Measurements from ENCODE around the gene WDR45B.

WDR45B gene

DNA sequence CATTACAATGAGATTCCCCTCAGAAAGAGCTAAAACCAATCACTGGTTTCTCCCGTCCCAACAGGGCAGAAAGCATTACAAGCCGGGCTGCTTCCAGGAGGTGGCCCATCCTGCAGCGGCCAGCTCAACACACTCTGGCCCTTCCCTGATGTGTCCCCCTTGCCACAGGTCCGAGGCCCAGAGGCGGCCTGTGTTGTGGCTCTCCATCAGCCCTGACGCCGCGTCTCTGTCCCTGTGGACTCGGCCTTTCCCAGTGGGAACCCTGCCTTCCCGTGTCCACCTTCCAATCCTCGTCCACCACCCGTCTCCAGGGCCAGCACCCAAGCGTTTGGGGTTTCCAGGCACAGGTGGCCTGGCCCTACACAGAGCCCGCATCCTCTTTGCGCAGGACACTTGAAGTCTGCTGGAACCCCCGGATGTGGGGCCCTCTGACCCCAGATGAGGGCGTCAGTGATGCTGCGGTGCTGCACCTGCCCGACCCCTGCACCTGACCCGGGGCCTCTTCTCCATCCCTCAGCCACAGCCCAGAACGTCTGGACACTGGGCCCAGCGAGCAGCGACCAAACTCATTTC is 29.2 kb upstream of the WDR45B start:
- TF ChIP-seq ZFX (IDR thresholded peaks at IDR 0.05): no peak
- TF ChIP-seq, protein P1, sequence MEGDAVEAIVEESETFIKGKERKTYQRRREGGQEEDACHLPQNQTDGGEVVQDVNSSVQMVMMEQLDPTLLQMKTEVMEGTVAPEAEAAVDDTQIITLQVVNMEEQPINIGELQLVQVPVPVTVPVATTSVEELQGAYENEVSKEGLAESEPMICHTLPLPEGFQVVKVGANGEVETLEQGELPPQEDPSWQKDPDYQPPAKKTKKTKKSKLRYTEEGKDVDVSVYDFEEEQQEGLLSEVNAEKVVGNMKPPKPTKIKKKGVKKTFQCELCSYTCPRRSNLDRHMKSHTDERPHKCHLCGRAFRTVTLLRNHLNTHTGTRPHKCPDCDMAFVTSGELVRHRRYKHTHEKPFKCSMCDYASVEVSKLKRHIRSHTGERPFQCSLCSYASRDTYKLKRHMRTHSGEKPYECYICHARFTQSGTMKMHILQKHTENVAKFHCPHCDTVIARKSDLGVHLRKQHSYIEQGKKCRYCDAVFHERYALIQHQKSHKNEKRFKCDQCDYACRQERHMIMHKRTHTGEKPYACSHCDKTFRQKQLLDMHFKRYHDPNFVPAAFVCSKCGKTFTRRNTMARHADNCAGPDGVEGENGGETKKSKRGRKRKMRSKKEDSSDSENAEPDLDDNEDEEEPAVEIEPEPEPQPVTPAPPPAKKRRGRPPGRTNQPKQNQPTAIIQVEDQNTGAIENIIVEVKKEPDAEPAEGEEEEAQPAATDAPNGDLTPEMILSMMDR (conservative IDR thresholded peaks at IDR 0.05): no peak
- no peak overlapping the region for H3K27ac ChIP-seq

DNA sequence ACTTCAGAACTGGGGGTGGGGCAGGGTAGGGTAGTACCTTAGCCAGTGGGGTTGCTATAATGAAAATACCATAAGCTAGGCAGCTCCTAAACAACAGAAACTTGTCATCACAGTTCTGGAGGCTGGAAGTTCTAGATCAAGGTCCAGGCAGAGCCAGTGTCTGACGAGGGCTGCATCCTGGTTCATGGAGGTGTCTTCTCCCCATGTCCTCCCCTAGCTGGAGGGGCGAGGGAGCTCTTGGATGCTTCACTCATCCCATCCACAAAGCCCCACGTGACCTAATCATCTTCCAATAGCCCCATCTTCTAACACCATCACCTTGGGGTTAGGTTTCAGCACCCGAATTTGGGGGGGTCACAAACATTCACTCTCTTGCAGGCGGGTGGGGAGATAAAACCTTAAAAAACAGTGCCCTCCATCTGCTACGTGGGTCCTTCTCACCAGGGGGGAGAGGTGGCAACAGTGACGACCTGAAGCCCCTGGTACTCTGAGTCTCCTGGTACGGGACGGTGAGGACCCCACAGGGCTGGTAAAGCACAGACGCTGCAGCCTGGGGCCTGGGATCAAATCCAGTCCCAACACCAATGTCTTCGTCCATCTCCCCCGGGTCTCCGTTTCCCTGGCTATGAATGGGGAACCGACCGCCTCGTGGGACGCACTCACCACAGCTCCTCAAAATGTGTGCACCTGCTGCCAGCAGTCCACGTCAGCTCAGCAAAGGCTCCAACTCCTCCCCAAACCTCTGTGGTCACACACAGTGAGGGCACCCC is 27.4 kb upstream of the WDR45B start:
- TF ChIP-seq ZFX (IDR thresholded peaks at IDR 0.05): no peak
- TF ChIP-seq, protein P1 (conservative IDR thresholded peaks at IDR 0.05): no peak
- H3K27ac ChIP-seq: no peak overlapping the region

DNA sequence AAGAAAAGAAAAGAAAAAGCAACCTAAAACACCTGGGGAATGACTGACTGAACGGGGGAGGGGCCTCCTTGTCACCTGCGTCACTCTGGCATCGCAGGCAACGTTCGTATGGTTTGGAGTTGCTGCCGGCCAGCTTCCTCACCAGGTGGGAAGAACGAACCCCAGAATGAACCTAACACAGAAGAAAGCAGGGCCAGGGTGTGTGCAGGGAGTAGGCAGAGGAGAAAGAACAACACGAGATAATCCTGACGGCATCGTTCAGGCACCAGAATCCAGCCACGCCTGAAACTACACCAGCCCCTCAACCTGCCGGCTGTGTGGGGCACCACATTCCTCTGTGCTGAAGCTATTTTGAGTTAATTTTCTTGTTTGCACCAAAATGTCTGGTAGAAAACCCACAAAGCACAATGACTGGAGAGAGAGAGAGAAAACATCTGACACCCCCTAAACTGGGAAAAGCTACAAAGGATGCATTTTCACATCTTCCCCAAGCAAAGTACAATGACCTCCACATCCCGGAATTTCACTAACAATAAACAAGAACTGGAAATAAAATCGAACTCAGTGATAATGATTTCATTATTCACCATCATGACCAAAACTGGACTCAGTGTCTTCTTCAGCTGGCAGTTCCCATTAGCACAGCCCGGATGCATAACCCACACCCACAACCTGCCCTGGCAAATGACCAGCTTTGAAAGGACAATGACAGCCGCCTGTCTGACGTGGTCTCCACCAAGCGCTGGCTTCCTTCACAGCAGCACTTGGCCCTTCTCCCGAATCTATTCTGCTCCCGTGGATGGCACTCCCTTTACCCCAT is 26.6 kb upstream of the WDR45B start:
- H3K27ac ChIP-seq: no peak overlapping the region
- TF ChIP-seq, protein P1 (conservative IDR thresholded peaks at IDR 0.05): no peak
- TF ChIP-seq ZFX (IDR thresholded peaks at IDR 0.05): no peak

GRCh38 chr17:82670661-82671450 is 22.6 kb upstream of the WDR45B start:
- no peak overlapping the region for H3K27ac ChIP-seq
- TF ChIP-seq ZFX (IDR thresholded peaks at IDR 0.05): no peak
- TF ChIP-seq, protein P1 (conservative IDR thresholded peaks at IDR 0.05): no peak

- H3K27ac ChIP-seq: no peak overlapping the region
- TF ChIP-seq ZFX (IDR thresholded peaks at IDR 0.05): no peak
- TF ChIP-seq, protein P1 (conservative IDR thresholded peaks at IDR 0.05): no peak
Measured at GRCh38 chr17:82668631-82669099, 20.4 kb upstream of the WDR45B start.

DNA sequence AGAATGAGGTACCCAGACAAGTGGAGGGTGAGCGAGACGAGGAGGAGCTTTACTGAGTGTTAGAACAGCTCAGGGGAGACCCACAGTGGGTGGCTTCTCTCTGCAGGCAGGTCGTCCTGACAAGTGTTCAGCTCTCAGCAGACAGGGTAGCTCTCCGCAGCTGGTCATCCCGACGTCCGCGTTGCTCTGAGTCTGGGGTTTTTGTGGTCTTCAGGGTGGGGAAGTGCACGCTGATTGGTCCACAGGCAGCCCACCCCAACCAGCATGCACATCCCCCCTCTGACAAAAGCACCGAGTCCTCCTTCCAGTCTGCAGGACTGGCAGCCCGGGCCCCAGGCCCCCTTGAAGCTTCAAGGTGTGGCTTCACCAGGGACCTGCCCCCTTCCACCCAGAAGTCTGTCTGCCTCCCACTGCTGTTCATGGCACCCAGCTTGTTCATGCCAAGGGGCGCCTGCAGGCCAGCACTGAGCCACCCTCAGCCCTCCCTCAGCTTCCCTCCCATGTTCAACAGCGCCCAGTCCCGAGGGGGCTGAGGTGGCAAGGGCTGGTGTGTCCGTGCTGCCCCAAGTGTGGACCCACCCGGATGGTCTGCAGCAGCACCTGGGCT is 19.9 kb upstream of the WDR45B start:
- TF ChIP-seq ZFX (IDR thresholded peaks at IDR 0.05): no peak
- TF ChIP-seq, protein P1 (conservative IDR thresholded peaks at IDR 0.05): no peak
- H3K27ac ChIP-seq: no peak overlapping the region

Data from C4-2B (cell line).